PC-9 (cell line): ENCODE results near the gene CPHXL2. TPM values are rescaled to one million over a fixed set of nuclear protein-coding genes. Genes with fewer than 3 reads are reported as not detected.

Source experiments
- BruUV-seq: library from RNA; stranded (reverse); fragments of 400-500 nt; replicated peaks from 2 replicates; lab custom pipeline; 2021; lab: Mats Ljungman, UMichigan
- CTCF ChIA-PET: fragments of 300-600 bp; sonication (Branson Sonifier 250); formaldehyde crosslinking; loops from one replicate; lab custom pipeline; 2022; ENCODE audit warnings: antibody characterized with exemption; lab: Charles Lee
- POLR2A ChIA-PET: fragments of 300-600 bp; sonication (Branson Sonifier 250); formaldehyde crosslinking; loops from one replicate; lab custom pipeline; 2022; ENCODE audit warnings: antibody characterized with exemption; ENCODE audit not compliant: unreplicated experiment; lab: Charles Lee
- DNase-seq, 2 experiments: peaks; one replicate each; pipeline versions ENCODE4 v3.0.0 to v3.0.0-alpha.2; 2015 to 2022; ENCODE audit warnings: mixed read lengths in 1 of 2
- H2AFZ ChIP-seq: fragments of 200-600 bp; sonication (generic); 2 replicates; pipeline ENCODE4 v1.8.1; 2017; ENCODE audit warnings: antibody characterized with exemption
- H3F3A ChIP-seq: fragments of 200-600 bp; sonication (generic); 2 replicates; pipeline ENCODE4 v1.8.1; 2017; ENCODE audit warnings: antibody characterized with exemption, mild to moderate bottlenecking, low read depth; ENCODE audit not compliant: insufficient read depth
- H3K27ac ChIP-seq: fragments of 200-600 bp; sonication (generic); 2 replicates; pipeline ENCODE4 v1.6.1; 2016; ENCODE audit warnings: mixed run types
- H3K27me3 ChIP-seq: fragments of 200-600 bp; sonication (generic); 2 replicates; pipeline ENCODE4 v1.6.1; 2016; ENCODE audit warnings: low read depth, mixed run types; ENCODE audit not compliant: insufficient read depth
- H3K36me3 ChIP-seq: fragments of 200-600 bp; sonication (generic); 2 replicates; pipeline ENCODE4 v1.6.1; 2016; ENCODE audit warnings: low read depth, mixed run types
- H3K4me1 ChIP-seq: fragments of 200-600 bp; sonication (generic); replicated peaks from 2 replicates; pipeline ENCODE4 v1.6.1; 2016; ENCODE audit warnings: mixed run types; ENCODE audit not compliant: insufficient read depth
- H3K4me2 ChIP-seq: fragments of 200-600 bp; sonication (generic); 2 replicates; pipeline ENCODE4 v1.6.1; 2017; ENCODE audit warnings: mixed run types
- H3K4me3 ChIP-seq: fragments of 200-600 bp; sonication (generic); 2 replicates; pipeline ENCODE4 v1.6.1; 2016; ENCODE audit warnings: mixed run types
- H3K79me2 ChIP-seq: fragments of 200-600 bp; sonication (generic); 2 replicates; pipeline ENCODE4 v1.6.1; 2017; ENCODE audit warnings: low read depth, mixed run types
- H3K9me2 ChIP-seq: fragments of 200-600 bp; sonication (generic); 2 replicates; pipeline ENCODE4 v1.8.1; 2017; ENCODE audit warnings: mild to moderate bottlenecking; ENCODE audit not compliant: insufficient read depth
- H3K9me3 ChIP-seq: fragments of 200-600 bp; sonication (generic); 2 replicates; pipeline ENCODE4 v1.8.1; 2016; ENCODE audit warnings: low read depth; ENCODE audit not compliant: insufficient read depth
- H4K20me1 ChIP-seq: fragments of 200-600 bp; sonication (generic); 2 replicates; pipeline ENCODE4 v1.8.1; 2017; ENCODE audit not compliant: insufficient read depth
- EZH2 ChIP-seq: fragments of 200-600 bp; sonication (generic); IDR thresholded peaks from 2 replicates; pipeline ENCODE4 v1.8.0; 2017; ENCODE audit warnings: antibody characterized with exemption, low read depth
- intact Hi-C: fragments of 100-400 bp; cut with micrococcal nuclease; formaldehyde crosslinking; loops from one replicate; pipeline ENCODE4 v1.10.0; 2022; ENCODE audit not compliant: unreplicated experiment
- total RNA-seq: library from RNA; stranded (reverse); gene quantifications from 2 replicates; pipeline ENCODE4 v1.2.3, GENCODE V29; 2021
- TF ChIP-seq, protein P1 (sequence below): fragments of 200-600 bp; sonication (generic); conservative IDR thresholded peaks from 2 replicates; pipeline ENCODE4 v1.6.1; 2017; ENCODE audit warnings: mixed run types, antibody characterized with exemption, mild to moderate bottlenecking, moderate library complexity

CPHXL2 gene
- total RNA-seq, 1 experiment from 2014 or later: not detected

DNA sequence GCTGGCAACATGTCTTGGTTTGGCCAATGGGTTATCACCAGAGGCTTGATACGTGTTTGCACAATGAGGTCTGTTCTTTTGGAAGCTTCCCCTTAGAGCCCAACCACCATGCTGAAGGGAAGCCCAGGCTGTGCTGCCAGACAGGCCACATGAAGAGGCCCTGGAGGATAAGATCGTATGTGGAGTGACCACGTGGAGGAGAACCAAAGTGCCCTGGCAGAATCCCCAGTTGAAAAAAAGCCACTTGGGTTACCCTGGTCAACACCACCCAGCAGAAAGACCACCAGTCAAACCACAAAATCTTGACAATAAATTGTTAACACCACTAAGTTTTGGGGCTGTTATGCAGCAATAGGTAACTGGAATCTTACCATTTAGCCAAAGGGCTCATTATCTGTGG is 46.8 kb downstream of the CPHXL2 start:
- H3K36me3 ChIP-seq: peaks cover 37% of the 10 kb centered on the region
- ChIA-PET POLR2A (no interaction called here), CTCF (no interaction called here)
- no peaks in the 10 kb centered on the region for H4K20me1 ChIP-seq
- no peak overlapping the region for H3K27ac ChIP-seq
- H3K4me3 ChIP-seq: no peak overlapping the region
- no TSS peak for BruUV-seq
- H3K4me1 ChIP-seq: 0 out of 2 replicates have a peak, but pooled peaks cover 5% of the 10 kb centered on the region
- intact Hi-C loops: no loop called here
- H3K79me2 ChIP-seq: no peaks in the 10 kb centered on the region
- H3F3A ChIP-seq: peaks cover 20% of the 10 kb centered on the region; the same call in 1 of the 2 replicates
- H2AFZ ChIP-seq: no peak overlapping the region
- no peak for TF ChIP-seq EZH2
- TF ChIP-seq, protein P1, sequence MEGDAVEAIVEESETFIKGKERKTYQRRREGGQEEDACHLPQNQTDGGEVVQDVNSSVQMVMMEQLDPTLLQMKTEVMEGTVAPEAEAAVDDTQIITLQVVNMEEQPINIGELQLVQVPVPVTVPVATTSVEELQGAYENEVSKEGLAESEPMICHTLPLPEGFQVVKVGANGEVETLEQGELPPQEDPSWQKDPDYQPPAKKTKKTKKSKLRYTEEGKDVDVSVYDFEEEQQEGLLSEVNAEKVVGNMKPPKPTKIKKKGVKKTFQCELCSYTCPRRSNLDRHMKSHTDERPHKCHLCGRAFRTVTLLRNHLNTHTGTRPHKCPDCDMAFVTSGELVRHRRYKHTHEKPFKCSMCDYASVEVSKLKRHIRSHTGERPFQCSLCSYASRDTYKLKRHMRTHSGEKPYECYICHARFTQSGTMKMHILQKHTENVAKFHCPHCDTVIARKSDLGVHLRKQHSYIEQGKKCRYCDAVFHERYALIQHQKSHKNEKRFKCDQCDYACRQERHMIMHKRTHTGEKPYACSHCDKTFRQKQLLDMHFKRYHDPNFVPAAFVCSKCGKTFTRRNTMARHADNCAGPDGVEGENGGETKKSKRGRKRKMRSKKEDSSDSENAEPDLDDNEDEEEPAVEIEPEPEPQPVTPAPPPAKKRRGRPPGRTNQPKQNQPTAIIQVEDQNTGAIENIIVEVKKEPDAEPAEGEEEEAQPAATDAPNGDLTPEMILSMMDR: no peak
- no peak overlapping the region for H3K4me2 ChIP-seq
- H3K27me3 ChIP-seq: no peaks in the 10 kb centered on the region
- DNase-seq: no peak
- no peaks in the 10 kb centered on the region for H3K9me3 ChIP-seq
- no peaks in the 10 kb centered on the region for H3K9me2 ChIP-seq

DNA sequence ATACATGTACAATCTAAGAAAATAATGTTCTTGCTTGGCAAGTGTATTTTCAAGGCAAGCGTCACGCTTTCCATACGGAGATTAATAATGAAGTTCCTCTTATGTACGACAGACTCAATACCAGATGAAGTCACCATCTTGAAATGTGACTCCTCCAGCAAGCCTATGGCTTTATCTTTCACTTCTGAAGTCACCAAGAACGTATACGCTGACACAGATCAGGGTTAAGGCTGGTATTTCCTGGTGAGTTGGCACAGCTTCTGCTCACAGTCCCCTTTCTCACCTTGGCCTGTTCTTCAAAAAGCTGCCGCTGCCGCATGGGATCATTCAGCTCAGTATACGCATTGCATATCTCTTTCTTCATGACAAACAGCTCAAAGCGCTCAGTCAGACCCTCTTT is 47.7 kb downstream of the CPHXL2 start:
- H3K36me3 ChIP-seq: peaks cover 35% of the 10 kb centered on the region

DNA sequence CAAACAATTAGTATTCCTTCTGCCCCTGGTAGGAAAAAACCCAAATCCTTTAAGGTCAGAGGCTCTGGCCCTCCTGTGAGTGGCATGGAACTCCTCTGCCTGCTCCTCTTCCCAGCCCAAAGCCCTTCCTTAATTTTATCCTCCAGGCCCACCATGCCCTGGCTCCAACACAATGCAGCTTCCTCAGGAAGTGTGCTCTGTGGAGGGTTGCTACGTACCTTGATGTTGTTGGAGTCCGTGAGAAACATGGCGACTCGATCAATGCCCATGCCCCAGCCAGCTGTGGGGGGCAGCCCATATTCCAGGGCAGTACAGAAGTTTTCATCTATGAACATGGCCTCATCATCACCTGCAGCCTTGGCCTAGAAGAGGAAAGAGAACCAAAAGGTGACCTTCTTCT is 48.5 kb downstream of the CPHXL2 start:
- Histone ChIP-seq H3K79me2 (no peaks in the 10 kb centered on the region), H3K4me3 (no peak overlapping the region), H3K9me2 (no peaks in the 10 kb centered on the region), H3F3A (peaks cover 30% of the 10 kb centered on the region), H3K9me3 (no peaks in the 10 kb centered on the region), H3K36me3 (peaks cover 27% of the 10 kb centered on the region), H3K27ac (no peak overlapping the region), H3K4me1 (0 out of 2 replicates have a peak, but pooled peaks cover 6% of the 10 kb centered on the region), H3K4me2 (no peak overlapping the region), H2AFZ (no peak overlapping the region), H4K20me1 (no peaks in the 10 kb centered on the region), H3K27me3 (no peaks in the 10 kb centered on the region)
- CTCF ChIA-PET: no interaction called here
- DNase-seq: no peak
- no TSS peak for BruUV-seq
- intact Hi-C loops: no loop called here
- no peak for TF ChIP-seq EZH2
- TF ChIP-seq, protein P1: no peak
- POLR2A ChIA-PET: no interaction called here

More for the DNA sequence above, 47.7 kb downstream of the CPHXL2 start:
- Histone ChIP-seq H3K9me3 (no peaks in the 10 kb centered on the region), H3K4me1 (0 out of 2 replicates have a peak, but pooled peaks cover 6% of the 10 kb centered on the region), H3K9me2 (no peaks in the 10 kb centered on the region), H3K27ac (no peak overlapping the region), H3K4me3 (no peak overlapping the region), H3K27me3 (no peaks in the 10 kb centered on the region), H2AFZ (no peak overlapping the region), H3K4me2 (no peak overlapping the region), H3F3A (peaks cover 30% of the 10 kb centered on the region), H3K79me2 (no peaks in the 10 kb centered on the region), H4K20me1 (no peaks in the 10 kb centered on the region)
- POLR2A ChIA-PET: no interaction called here
- BruUV-seq: no TSS peak
- intact Hi-C loops: no loop called here
- no peak for DNase-seq
- CTCF ChIA-PET: no interaction called here
- no peak for TF ChIP-seq EZH2
- TF ChIP-seq, protein P1: no peak
